Embryonic facial prominence (tissue), 1 donor: ENCODE data around the gene EFNA2.
"Not testable (repeated sequence)": the region's sequence is repeated elsewhere in the genome, so short reads cannot be mapped to it uniquely, and the experiment has no call there.

ENCODE experiments used
- DNase-seq: peaks from one replicate; pipeline ENCODE4 v3.0.0-alpha.2; 2016; ENCODE audit errors: extremely low spot score

EFNA2 gene

GRCh38 chr19:1285737-1286360 lies at the start of gene EFNA2:
Gene EFNA2, plus strand, starts transcription at chr19:1285873. Its CDS starts 296 bp downstream, at chr19:1286169.
- DNase-seq, result no peak

- DNase-seq, result no peak
Measured at GRCh38 chr19:1236576-1236975, 49.1 kb upstream of the EFNA2 start.

- DNase-seq, result no peak
Measured at GRCh38 chr19:1237027-1237659, 48.5 kb upstream of the EFNA2 start.

DNA sequence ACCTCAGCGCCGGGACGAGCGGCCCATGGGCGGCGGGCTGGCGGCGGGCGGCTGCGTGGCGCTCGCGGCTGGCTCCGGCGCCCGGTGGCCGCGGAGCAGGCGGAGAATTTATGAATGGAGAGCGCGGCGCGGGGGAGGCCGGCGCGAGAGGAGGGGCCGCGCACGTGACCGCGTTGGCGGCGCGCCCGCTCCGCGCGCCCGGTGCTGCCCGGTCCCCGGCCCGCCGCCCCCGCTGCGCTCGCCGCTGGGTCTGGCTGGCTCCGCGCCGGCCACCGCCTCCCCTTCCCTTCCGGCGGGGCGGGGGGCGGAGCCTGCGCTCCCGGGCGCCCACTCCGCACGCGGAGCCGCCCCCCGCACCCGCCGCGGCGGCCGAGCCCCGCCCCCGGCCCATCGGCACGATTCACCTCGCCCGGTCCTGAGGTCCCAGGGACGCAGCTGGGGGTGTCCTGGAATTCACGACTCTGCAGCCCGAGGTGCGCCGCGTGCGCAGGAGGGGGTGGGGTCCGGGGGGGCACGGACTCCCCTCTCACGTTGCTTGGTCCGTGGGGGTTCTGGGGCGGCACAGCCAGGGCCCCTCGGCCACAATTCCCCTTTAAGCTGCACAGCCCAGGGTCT lies 47.8 kb upstream of the EFNA2 start, which contains the start of gene CBARP:
Gene CBARP, minus strand, starts transcription at position 252 of the 615 bp plus-strand sequence. CDS start 1,905 bp downstream, outside the sequence.
- DNase-seq, result no peak

- DNase-seq, result no peak
Measured at GRCh38 chr19:1238369-1239303, 47.0 kb upstream of the EFNA2 start.

DNA sequence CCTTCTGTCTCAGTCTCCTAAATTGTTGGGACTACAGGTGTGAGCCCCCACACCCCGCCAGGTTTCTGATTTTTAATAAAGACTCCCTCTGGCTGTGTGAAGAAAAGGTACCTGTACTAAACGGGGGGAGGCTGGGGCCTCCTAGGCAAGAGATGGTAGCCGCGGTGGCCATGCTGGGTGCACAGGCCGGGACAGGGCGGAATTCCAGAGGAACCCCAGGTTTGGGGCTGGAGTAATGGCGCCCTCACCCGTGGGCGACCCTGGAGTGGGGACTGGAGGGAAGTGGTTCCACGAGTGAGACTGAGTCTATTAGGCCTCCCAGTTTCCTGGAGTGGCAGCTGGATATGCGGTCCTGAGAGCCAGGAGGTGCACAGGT lies 46.3 kb upstream of the EFNA2 start:
- DNase-seq, result no peak

DNA sequence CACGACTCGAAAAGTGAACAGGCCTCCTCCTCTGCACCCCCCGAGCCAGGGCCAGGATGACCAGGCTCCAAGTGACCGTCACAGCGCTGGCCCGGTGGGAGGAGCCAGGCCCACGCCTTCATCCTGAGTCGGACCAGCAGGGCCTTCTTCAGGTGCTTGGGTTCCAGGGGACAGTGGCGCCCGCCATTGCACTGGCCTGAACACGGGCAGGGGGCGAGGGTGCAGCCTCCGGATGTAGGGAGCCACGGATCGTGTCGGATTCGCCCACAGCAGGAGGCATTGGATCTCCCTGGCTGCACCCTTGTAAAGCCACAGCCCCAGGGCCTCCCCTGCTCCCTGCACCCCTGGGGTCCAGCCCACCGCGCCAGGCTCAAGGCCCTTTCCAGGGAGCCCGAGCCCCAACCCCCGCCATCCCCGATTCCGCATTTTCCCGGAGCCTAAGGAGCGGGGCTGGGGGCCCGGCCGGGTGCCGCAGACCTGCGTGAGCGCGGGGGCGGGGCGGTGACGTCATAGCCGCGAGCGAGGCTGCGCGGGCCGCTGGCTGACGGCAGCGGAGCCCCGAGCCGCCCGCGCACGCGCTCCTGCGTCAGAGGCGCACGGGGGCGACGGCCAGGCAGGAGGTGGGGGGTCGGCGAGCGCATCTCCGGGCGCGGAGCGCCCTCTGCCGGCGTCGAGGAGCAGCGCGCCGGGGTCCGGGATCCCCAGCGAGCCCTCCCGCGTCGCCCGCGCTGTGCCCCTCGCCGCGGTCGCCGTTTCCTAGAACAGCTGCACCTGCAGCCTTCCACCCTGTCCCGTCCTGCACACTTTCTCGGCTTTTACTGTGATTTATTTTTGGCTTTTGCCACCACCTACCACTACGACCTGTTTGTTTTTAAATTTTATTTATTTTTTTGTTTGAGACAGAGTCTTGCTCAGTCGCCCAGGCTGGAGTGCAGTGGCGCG lies 45.6 kb upstream of the EFNA2 start:
- DNase-seq, result peak; percentile 81

GRCh38 chr19:1240925-1241324 lies 44.7 kb upstream of the EFNA2 start:
- DNase-seq, result no peak

GRCh38 chr19:1241417-1242095 lies 44.1 kb upstream of the EFNA2 start, which contains the start of gene ATP5F1D:
Gene ATP5F1D, plus strand, starts transcription at chr19:1241751. Its CDS starts 100 bp downstream, at chr19:1241851.
- DNase-seq, result peak; percentile 79

DNA sequence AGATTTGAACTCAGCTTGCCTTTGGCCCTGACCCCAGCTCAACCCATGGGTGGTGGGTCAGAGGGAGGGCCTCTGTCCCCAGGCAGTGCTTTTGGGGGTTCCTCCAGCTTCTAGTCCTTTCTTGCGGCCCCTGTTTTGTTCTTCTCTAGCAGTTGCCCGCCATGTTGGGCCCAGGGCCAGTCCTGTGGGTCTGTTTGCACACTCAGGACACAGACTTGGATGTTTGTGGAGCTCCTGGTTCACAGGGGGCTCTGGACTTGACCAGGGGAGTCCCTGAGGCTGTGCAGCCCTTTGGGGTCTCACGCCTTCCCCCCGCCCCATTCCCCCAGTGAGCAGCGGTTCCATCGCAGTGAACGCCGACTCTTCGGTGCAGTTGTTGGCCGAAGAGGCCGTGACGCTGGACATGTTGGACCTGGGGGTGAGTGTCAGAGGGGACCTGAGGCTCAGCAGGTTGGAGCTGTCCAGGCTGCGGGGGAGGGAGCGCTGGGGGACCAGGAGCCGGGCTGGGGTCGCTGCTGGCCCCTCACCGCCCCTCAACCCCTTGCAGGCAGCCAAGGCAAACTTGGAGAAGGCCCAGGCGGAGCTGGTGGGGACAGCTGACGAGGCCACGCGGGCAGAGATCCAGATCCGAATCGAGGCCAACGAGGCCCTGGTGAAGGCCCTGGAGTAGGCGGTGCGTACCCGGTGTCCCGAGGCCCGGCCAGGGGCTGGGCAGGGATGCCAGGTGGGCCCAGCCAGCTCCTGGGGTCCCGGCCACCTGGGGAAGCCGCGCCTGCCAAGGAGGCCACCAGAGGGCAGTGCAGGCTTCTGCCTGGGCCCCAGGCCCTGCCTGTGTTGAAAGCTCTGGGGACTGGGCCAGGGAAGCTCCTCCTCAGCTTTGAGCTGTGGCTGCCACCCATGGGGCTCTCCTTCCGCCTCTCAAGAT lies 41.6 kb upstream of the EFNA2 start:
- no peak for DNase-seq

- no peak for DNase-seq
Measured at GRCh38 chr19:1244693-1245451, 40.8 kb upstream of the EFNA2 start.

DNA sequence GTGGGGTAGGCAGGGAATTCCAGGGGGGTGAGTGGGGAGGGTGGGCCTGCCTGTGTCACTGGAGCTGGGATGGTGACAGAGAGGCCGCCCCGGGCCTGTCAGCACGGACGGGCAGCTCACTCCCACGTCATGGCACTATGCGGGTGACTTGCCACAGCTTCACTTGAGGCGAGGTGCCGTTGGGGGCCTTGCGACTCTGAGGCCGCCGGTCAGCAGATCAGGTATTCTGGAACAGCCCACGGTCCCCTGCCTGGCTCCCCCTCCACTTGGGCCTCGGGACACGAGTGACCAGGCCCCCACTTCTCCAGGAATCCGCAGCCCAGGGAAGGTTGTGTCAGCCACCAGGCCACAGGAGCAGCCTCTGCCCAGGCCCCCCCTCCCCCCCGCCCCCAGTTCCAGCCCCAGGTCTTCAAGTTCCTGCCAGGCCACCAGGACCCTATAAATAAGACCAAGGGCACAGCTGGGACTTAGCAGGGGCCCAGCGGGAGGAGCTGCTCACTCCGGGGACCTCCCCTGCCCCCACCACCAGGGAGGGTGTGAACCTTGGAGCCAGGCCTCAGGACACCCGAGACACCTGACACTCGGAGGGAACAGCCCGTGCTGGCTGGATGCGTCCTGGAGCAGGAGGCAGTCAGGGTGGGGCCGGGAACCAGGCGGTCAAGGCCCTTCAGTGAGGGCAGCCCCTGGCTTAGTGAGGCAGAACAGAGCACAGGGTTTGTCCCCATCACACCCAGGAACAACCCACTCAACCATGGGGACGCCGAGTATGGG lies 40.0 kb upstream of the EFNA2 start:
- no peak for DNase-seq

DNA sequence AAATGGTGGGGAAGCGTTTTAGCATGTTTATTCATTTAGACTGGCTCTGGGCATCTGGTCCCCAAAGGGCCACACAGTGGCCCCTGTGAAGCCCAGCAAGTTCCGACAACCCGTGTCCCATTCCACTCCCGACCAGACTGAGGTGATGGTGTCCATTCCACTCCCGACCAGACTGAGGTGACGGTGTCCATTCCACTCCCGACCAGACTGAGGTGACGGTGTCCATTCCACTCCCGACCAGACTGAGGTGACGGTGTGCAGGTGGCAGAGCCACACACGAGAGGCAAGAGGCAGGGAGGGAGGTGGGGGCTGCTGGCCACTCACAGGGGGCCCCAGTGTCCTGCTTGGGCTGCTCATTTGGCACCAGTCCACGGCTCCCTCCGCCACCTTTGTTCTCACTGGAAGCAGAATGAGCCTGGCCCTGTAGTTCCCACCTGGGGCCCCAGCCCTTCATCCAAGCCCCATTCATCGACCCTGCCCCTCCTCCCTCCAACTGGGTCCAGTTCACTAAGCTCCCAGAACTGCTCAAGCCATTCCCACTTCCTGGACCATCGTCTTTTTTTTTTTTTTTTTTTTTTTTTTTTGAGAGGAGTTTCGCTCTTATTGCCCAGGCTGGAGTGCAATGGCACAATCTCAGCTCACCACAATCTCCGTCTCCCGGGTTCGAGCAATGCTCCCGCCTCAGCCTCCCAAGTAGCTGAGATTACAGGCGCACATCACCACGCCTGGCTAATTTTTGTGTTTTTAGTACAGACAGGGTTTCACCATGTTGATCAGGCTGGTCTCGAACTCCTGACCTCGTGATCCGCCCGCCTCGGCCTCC lies 39.2 kb upstream of the EFNA2 start:
- not testable (repeated sequence) for DNase-seq

DNA sequence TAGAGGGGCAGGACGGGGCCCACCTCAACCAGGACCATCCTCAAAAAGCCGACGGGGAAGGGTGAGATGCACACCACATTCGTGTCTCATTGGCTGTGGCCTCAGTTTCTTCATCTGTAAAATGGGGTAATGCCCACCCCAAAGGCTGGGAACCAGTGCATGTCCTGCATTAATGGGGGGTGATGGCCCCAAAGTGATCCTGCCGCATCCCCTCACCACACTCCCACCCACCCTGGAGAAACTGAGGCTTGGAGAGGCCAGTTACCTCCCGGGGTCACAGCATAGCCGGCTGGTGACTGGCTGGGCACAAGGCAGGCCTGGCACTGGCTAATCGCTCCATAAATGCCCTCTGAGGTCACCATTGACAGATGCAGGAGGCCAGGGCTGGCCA lies 37.9 kb upstream of the EFNA2 start:
- no peak for DNase-seq

DNA sequence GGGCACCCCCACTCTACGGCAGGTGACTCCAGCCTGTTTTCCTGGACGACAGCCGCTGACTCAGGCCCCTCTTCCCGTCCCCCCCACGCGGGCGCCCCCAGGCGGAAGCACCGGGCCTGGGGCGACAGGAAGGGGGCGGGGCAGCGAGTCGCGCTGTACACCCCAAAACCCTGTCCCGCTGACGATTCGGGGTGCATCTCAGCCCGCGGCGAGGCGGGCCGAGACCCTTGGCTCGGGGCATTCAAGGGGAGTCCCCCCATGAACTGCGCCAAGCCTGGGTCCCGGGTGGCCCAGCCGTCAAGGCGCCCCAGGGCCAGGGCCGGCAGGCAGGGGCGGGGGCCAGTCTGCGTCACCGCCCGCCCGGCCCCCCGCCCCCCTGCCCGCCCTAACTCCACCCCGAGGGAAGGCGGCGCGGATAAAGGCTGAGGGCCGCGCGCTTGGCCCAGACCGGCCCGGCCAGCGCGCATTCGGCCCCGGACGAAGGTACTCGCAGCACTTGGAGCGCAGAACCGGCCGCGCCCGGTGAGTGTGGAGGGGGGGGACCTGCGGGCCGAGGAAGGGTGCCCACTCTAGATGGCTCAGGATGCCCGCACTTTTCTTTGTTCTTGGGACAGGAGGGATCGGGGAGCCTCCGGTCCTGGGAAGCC lies 37.4 kb upstream of the EFNA2 start, which contains the start of gene MIDN:
Gene MIDN, plus strand, starts transcription at position 445 of the 647 bp plus-strand sequence. CDS start 1,714 bp downstream, outside the sequence.
- DNase-seq, result no peak

- DNase-seq, result no peak
Measured at GRCh38 chr19:1248786-1249297, 36.8 kb upstream of the EFNA2 start.
